ENCODE results near the gene ATP5MC3.

GRCh38 chr2:175170659-175171304 is 10.7 kb downstream of the ATP5MC3 start:
- TF ChIP-seq CTCF (IDR thresholded peaks at IDR 0.05; ENCODE audit: low read length) (no peak), EZH2 (IDR thresholded peaks at IDR 0.05; ENCODE audit: borderline replicate concordance, low read length) (no peak)
